Effector memory CD4-positive, alpha-beta T cell (primary cell): ENCODE measurements around the gene ATG9B.

Experiments used
- DNase-seq, 3 donors: peaks; one replicate each; pipeline ENCODE4 v3.0.0-alpha.2; 2020
- H3K27ac ChIP-seq: 2 replicates; pipeline ENCODE4 v1.7.0; 2013; ENCODE audit warnings: mild to moderate bottlenecking, low read length, moderate library complexity; ENCODE audit not compliant: insufficient read depth, poor library complexity, severe bottlenecking
- H3K27me3 ChIP-seq: replicated peaks from 2 replicates; pipeline ENCODE4 v1.7.0; 2013; ENCODE audit warnings: mild to moderate bottlenecking, low read length; ENCODE audit not compliant: insufficient read depth, control insufficient read depth, poor library complexity, severe bottlenecking
- H3K36me3 ChIP-seq: 2 replicates; pipeline ENCODE4 v1.7.0; 2013; ENCODE audit warnings: mild to moderate bottlenecking, low read length, moderate library complexity; ENCODE audit not compliant: control insufficient read depth, insufficient read depth
- H3K4me1 ChIP-seq: 2 replicates; pipeline ENCODE4 v1.7.0; 2013; ENCODE audit warnings: low read length, mild to moderate bottlenecking; ENCODE audit not compliant: control insufficient read depth, insufficient read depth, poor library complexity, severe bottlenecking
- H3K4me3 ChIP-seq: 2 replicates; pipeline ENCODE4 v1.7.0; 2013; ENCODE audit warnings: low read length, low read depth, mild to moderate bottlenecking; ENCODE audit not compliant: insufficient read depth, poor library complexity, severe bottlenecking
- H3K9me3 ChIP-seq: 2 replicates; pipeline ENCODE4 v1.7.0; 2013; ENCODE audit warnings: mild to moderate bottlenecking, low read length, moderate library complexity; ENCODE audit not compliant: control insufficient read depth

The ATG9B gene

GRCh38 chr7:150968734-150969372 is 55.4 kb downstream of the ATG9B start:
- H3K9me3 ChIP-seq = no peaks in the 10 kb centered on the region
- H3K27me3 ChIP-seq = no peaks in the 10 kb centered on the region
- no peak overlapping the region for H3K4me3 ChIP-seq
- H3K4me1 ChIP-seq = peaks cover 6% of the 10 kb centered on the region
- DNase-seq = no peak
- H3K27ac ChIP-seq = no peak overlapping the region
- H3K36me3 ChIP-seq = no peaks in the 10 kb centered on the region

- H3K4me3 ChIP-seq = no peak overlapping the region
- H3K27ac ChIP-seq = no peak overlapping the region
- no peaks in the 10 kb centered on the region for H3K9me3 ChIP-seq
- no peaks in the 10 kb centered on the region for H3K4me1 ChIP-seq
- H3K36me3 ChIP-seq = no peaks in the 10 kb centered on the region
- no peak for DNase-seq
- H3K27me3 ChIP-seq = no peaks in the 10 kb centered on the region
Observed at GRCh38 chr7:150968056-150968733, 56.1 kb downstream of the ATG9B start.

GRCh38 chr7:150967349-150967748 is 56.9 kb downstream of the ATG9B start:
- Histone ChIP-seq H3K27me3 (no peaks in the 10 kb centered on the region), H3K9me3 (no peaks in the 10 kb centered on the region), H3K36me3 (no peaks in the 10 kb centered on the region), H3K27ac (no peak overlapping the region), H3K4me3 (no peak overlapping the region), H3K4me1 (no peaks in the 10 kb centered on the region)
- no peak for DNase-seq

GRCh38 chr7:150966002-150966401 is 58.3 kb downstream of the ATG9B start:
- H3K4me3 ChIP-seq = no peak overlapping the region
- H3K4me1 ChIP-seq = no peaks in the 10 kb centered on the region
- H3K27ac ChIP-seq = no peak overlapping the region
- no peaks in the 10 kb centered on the region for H3K9me3 ChIP-seq
- no peak for DNase-seq
- no peaks in the 10 kb centered on the region for H3K27me3 ChIP-seq
- H3K36me3 ChIP-seq = no peaks in the 10 kb centered on the region

GRCh38 chr7:150965273-150965830 is 58.9 kb downstream of the ATG9B start:
- Histone ChIP-seq H3K9me3 (no peaks in the 10 kb centered on the region), H3K36me3 (no peaks in the 10 kb centered on the region), H3K27ac (no peak overlapping the region), H3K27me3 (no peaks in the 10 kb centered on the region), H3K4me1 (no peaks in the 10 kb centered on the region), H3K4me3 (no peak overlapping the region)
- DNase-seq = no peak
